ENCODE data around the gene DRD3.

GRCh38 chr3:114192136-114192535 is 13.3 kb upstream of the DRD3 start:
- TF ChIP-seq, protein P1, sequence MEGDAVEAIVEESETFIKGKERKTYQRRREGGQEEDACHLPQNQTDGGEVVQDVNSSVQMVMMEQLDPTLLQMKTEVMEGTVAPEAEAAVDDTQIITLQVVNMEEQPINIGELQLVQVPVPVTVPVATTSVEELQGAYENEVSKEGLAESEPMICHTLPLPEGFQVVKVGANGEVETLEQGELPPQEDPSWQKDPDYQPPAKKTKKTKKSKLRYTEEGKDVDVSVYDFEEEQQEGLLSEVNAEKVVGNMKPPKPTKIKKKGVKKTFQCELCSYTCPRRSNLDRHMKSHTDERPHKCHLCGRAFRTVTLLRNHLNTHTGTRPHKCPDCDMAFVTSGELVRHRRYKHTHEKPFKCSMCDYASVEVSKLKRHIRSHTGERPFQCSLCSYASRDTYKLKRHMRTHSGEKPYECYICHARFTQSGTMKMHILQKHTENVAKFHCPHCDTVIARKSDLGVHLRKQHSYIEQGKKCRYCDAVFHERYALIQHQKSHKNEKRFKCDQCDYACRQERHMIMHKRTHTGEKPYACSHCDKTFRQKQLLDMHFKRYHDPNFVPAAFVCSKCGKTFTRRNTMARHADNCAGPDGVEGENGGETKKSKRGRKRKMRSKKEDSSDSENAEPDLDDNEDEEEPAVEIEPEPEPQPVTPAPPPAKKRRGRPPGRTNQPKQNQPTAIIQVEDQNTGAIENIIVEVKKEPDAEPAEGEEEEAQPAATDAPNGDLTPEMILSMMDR (IDR thresholded peaks at IDR 0.05): no peak
- TF ChIP-seq POLR2A (IDR thresholded peaks at IDR 0.05): no peak
